Measurements from ENCODE around the gene DDX46. TPM values are rescaled to one million over a fixed set of nuclear protein-coding genes. Genes with fewer than 3 reads are reported as not detected.
A peak's percentile ranks its signal among the peaks of the same experiment; 100 is the strongest.

DDX46 gene
- total RNA-seq, 8 experiments from 2014 or later: 24.8 to 80.6 (median 32.6) TPM

- H3K4me3 ChIP-seq: peak overlapping the region; percentile 50 to 93 (median 69)
- no peak for ATAC-seq (replicated peaks in 6 of 8)
- in situ Hi-C loops (cut with MboI; ENCODE audit: low pct_unique_long_range_greater_than_20kb in 2 of 9, low sequenced_read_pairs in 9 of 9, unreplicated experiment in 9 of 9): no loop called here
- peaks cover 18 to 23% of the 10 kb centered on the region in 2 donors for H3K4me1 ChIP-seq (replicated peaks in 1 of 2)
- H3K27ac ChIP-seq: peak overlapping the region; percentile 92 to 97
- 60 to 100% (median 90%) methylated on average over 1 to 6 of the region's 6 CpGs for WGBS, 10 experiments
Measured at GRCh38 chr5:134873494-134873893, 114.9 kb downstream of the DDX46 start.

- WGBS, 10 experiments: 0 to 38% (median 9%) methylated on average over 3 to 8 of the region's 79 CpGs; no CpG with 5 or more reads in 4 of the 10 experiments
- H3K27ac ChIP-seq: peak within 1 kb of the TSS; percentile 92 to 97
- peaks cover 18 to 23% of the 10 kb centered on the region in 2 donors for H3K4me1 ChIP-seq (replicated peaks in 1 of 2)
- H3K4me3 ChIP-seq: peak within 1 kb of the TSS; percentile 50 to 93 (median 69)
- in situ Hi-C loops (cut with MboI; ENCODE audit: low pct_unique_long_range_greater_than_20kb in 2 of 9, low sequenced_read_pairs in 9 of 9, unreplicated experiment in 9 of 9): no loop called here
- peak; percentile 75 to 85 (median 80) for ATAC-seq (replicated peaks in 6 of 8)
Measured at GRCh38 chr5:134873987-134874830, 115.6 kb downstream of the DDX46 start, which contains the start of gene TXNDC15. TSS of gene TXNDC15 (plus strand) at chr5:134874371. CDS start at chr5:134874428, 57 bp downstream.

GRCh38 chr5:134874831-134875655 lies 116.5 kb downstream of the DDX46 start:
- Histone ChIP-seq H3K4me3 (peak overlapping the region; percentile 50 to 93 (median 69)), H3K27ac (peak overlapping the region; percentile 92 to 97), H3K4me1 (replicated peaks in 1 of 2) (peaks cover 18 to 23% of the 10 kb centered on the region in 2 donors)
- peak; percentile 63 to 82 (median 76) for ATAC-seq (replicated peaks in 6 of 8)
- 0 to 13% (median 7%) methylated on average over 2 to 14 of the region's 20 CpGs; no CpG with 5 or more reads in 3 of the 10 experiments for WGBS, 10 experiments
- in situ Hi-C loops (cut with MboI; ENCODE audit: low pct_unique_long_range_greater_than_20kb in 2 of 9, low sequenced_read_pairs in 9 of 9, unreplicated experiment in 9 of 9): no loop called here

GRCh38 chr5:134877159-134877558 lies 118.6 kb downstream of the DDX46 start:
- Histone ChIP-seq H3K4me3 (no peak overlapping the region), H3K4me1 (replicated peaks in 1 of 2) (peaks cover 18 to 23% of the 10 kb centered on the region in 2 donors), H3K27ac (no peak overlapping the region)
- no peak for ATAC-seq (replicated peaks in 6 of 8)
- in situ Hi-C loops (cut with MboI; ENCODE audit: low pct_unique_long_range_greater_than_20kb in 2 of 9, low sequenced_read_pairs in 9 of 9, unreplicated experiment in 9 of 9): no loop called here

- no peak overlapping the region for H3K4me3 ChIP-seq
- in situ Hi-C loops (cut with MboI; ENCODE audit: low pct_unique_long_range_greater_than_20kb in 2 of 9, low sequenced_read_pairs in 9 of 9, unreplicated experiment in 9 of 9): no loop called here
- no peak for ATAC-seq (replicated peaks in 6 of 8)
- 92 to 100% (median 100%) methylated on average over 2 to 3 of the region's 3 CpGs; no CpG with 5 or more reads in 4 of the 10 experiments for WGBS, 10 experiments
- H3K27ac ChIP-seq: no peak overlapping the region
- peaks cover 15 to 23% of the 10 kb centered on the region in 2 donors for H3K4me1 ChIP-seq (replicated peaks in 1 of 2)
Measured at GRCh38 chr5:134878403-134878802, 119.8 kb downstream of the DDX46 start.

- Histone ChIP-seq H3K27ac (no peak overlapping the region), H3K4me1 (replicated peaks in 1 of 2) (peaks cover 10 to 18% of the 10 kb centered on the region in 2 donors), H3K4me3 (no peak overlapping the region)
- in situ Hi-C loops (cut with MboI; ENCODE audit: low pct_unique_long_range_greater_than_20kb in 2 of 9, low sequenced_read_pairs in 9 of 9, unreplicated experiment in 9 of 9): no loop called here
- WGBS, 10 experiments: 68 to 100% (median 78%) methylated on average over 1 to 3 of the region's 3 CpGs; no CpG with 5 or more reads in 6 of the 10 experiments
- ATAC-seq (replicated peaks in 6 of 8): no peak
Measured at GRCh38 chr5:134879456-134879855, 120.9 kb downstream of the DDX46 start.

Other genes with a start within 250 kb of the DDX46 start
- 10 to 100 TPM in 3 of 8 experiments, 1 to 10 TPM in 4, under 1 TPM in 1; 0.46 to 20.7 (median 7.6) TPM for gene JADE2, start 233.1 kb upstream of the DDX46 start, total RNA-seq
- gene SAR1B, start 126.0 kb upstream of the DDX46 start, total RNA-seq: 10 to 100 TPM; 28.2 to 51.8 (median 41.6) TPM
- 10 to 100 TPM; 19.2 to 45.4 (median 26.8) TPM for gene SEC24A, start 110.0 kb upstream of the DDX46 start, total RNA-seq
- gene CAMLG, start 20.2 kb upstream of the DDX46 start, total RNA-seq: 10 to 100 TPM; 23.9 to 89.7 (median 50.5) TPM
- gene C5orf24, start 87.2 kb downstream of the DDX46 start, total RNA-seq: 100 to 1,000 TPM in 2 of 8 experiments, 10 to 100 TPM in 6; 37.4 to 166 (median 47.4) TPM
- 10 to 100 TPM; 31.3 to 89.6 (median 35.3) TPM for gene TXNDC15, start 115.6 kb downstream of the DDX46 start, total RNA-seq
- 10 to 100 TPM in 3 of 8 experiments, 1 to 10 TPM in 5; 5.4 to 13.0 (median 7.8) TPM for gene PCBD2, start 146.4 kb downstream of the DDX46 start, total RNA-seq
- gene CATSPER3, start 209.1 kb downstream of the DDX46 start, total RNA-seq: under 1 TPM in 7 of 8 experiments, not detected in 1; 0.21 to 0.67 (median 0.32) TPM

Data from motor neuron (in vitro differentiated cells).